NCI-H2029 treated with DMSO at 0.1 percent for 48 hours (cell line): ENCODE measurements around the gene EFTUD2.
"Not testable (repeated sequence)": the region's sequence is repeated elsewhere in the genome, so short reads cannot be mapped to it uniquely, and the experiment has no call there.

Experiments
- DNase-seq: peaks from one replicate; lab custom pipeline; 2025; lab: John Stamatoyannopoulos, UW

The EFTUD2 gene

GRCh38 chr17:44848961-44849489, 50.2 kb downstream of the EFTUD2 start:
- DNase-seq: no peak

- DNase-seq: no peak
Observed at GRCh38 chr17:44848257-44848795, 50.9 kb downstream of the EFTUD2 start.

- DNase-seq: no peak
Observed at GRCh38 chr17:44847586-44847985, 51.7 kb downstream of the EFTUD2 start, which contains the start of gene HIGD1B. Gene HIGD1B, plus strand, starts transcription at chr17:44847883. Its CDS starts 270 bp downstream, at chr17:44848153.

GRCh38 chr17:44846206-44846605, 53.0 kb downstream of the EFTUD2 start:
- DNase-seq: no peak

- no peak for DNase-seq
Observed at GRCh38 chr17:44844390-44844830, 54.8 kb downstream of the EFTUD2 start.

- no peak for DNase-seq
Observed at GRCh38 chr17:44842748-44843147, 56.5 kb downstream of the EFTUD2 start.

GRCh38 chr17:44840936-44841335, 58.3 kb downstream of the EFTUD2 start:
- no peak for DNase-seq

- no peak for DNase-seq
Observed at GRCh38 chr17:44840274-44840673, 59.0 kb downstream of the EFTUD2 start.

- no peak for DNase-seq
Observed at GRCh38 chr17:44837196-44837595, 62.0 kb downstream of the EFTUD2 start.

- DNase-seq: no peak
Observed at GRCh38 chr17:44832805-44833204, 66.4 kb downstream of the EFTUD2 start.

- DNase-seq: no peak
Observed at GRCh38 chr17:44831371-44831770, 67.9 kb downstream of the EFTUD2 start.

GRCh38 chr17:44830359-44831288, 68.6 kb downstream of the EFTUD2 start:
- no peak for DNase-seq

- no peak for DNase-seq
Observed at GRCh38 chr17:44829523-44830358, 69.5 kb downstream of the EFTUD2 start, which contains the start of gene GJC1. Gene GJC1, minus strand, starts transcription at chr17:44830287. Its CDS starts 24,470 bp downstream, at chr17:44805817.

- no peak for DNase-seq
Observed at GRCh38 chr17:44828919-44829522, 70.2 kb downstream of the EFTUD2 start.

- DNase-seq: no peak
Observed at GRCh38 chr17:44827863-44828262, 71.4 kb downstream of the EFTUD2 start.

- DNase-seq: no peak
Observed at GRCh38 chr17:44826123-44826790, 73.0 kb downstream of the EFTUD2 start.

GRCh38 chr17:44825236-44825635, 74.0 kb downstream of the EFTUD2 start:
- not testable (repeated sequence) for DNase-seq

- DNase-seq: peak; percentile 82
Observed at GRCh38 chr17:44820631-44821212, 78.5 kb downstream of the EFTUD2 start.

- DNase-seq: not testable (repeated sequence)
Observed at GRCh38 chr17:44818508-44818907, 80.7 kb downstream of the EFTUD2 start.

GRCh38 chr17:44812263-44812662, 87.0 kb downstream of the EFTUD2 start:
- no peak for DNase-seq
